Heart left ventricle (tissue), 16 donors: ENCODE results near the gene SH3RF3. TPM values are rescaled to one million over a fixed set of nuclear protein-coding genes. Genes with fewer than 3 reads are reported as not detected.

ENCODE experiments used
- ATAC-seq, 4 donors: fragments of 200-7000 bp; cut with Tn5 transposase; one replicate each; pipeline ENCODE4 v1.9.1; 2020 to 2022; ENCODE audit warnings: moderate library complexity in 4 of 4, mild to moderate bottlenecking in 3 of 4, moderate number of reproducible peaks in 1 of 4
- DNase-seq, 5 donors: peaks; one replicate each; pipeline ENCODE4 v3.0.0-alpha.2; 2020
- H3K27ac ChIP-seq, 12 donors: fragments of 200-600 bp; sonication (generic) in 4 of 12; one replicate each; pipeline versions ENCODE4 v1.5.0 to v1.8.0; 2016 to 2022; ENCODE audit warnings: mild to moderate bottlenecking in 2 of 12
- H3K27me3 ChIP-seq, 9 donors: fragments of 200-600 bp; sonication (generic) in 2 of 9; one replicate each; pipeline versions ENCODE4 v1.5.1 to v1.8.0; 2016 to 2022; ENCODE audit warnings: mild to moderate bottlenecking in 3 of 9
- H3K36me3 ChIP-seq, 9 donors: fragments of 200-600 bp; sonication (generic) in 2 of 9; one replicate each; pipeline versions ENCODE4 v1.5.0 to v1.8.0; 2018 to 2022; ENCODE audit warnings: mild to moderate bottlenecking in 2 of 9
- H3K4me1 ChIP-seq, 12 donors: fragments of 200-600 bp; sonication (generic) in 4 of 12; one replicate each; pipeline versions ENCODE4 v1.5.0 to v1.8.0; 2016 to 2022; ENCODE audit warnings: mild to moderate bottlenecking in 3 of 12
- H3K4me3 ChIP-seq, 12 donors: fragments of 200-600 bp; sonication (generic) in 4 of 12; one replicate each; pipeline versions ENCODE4 v1.5.0 to v1.8.0; 2017 to 2022; ENCODE audit warnings: mild to moderate bottlenecking in 9 of 12, moderate library complexity in 4 of 12
- H3K9me3 ChIP-seq, 12 donors: fragments of 200-600 bp; sonication (generic) in 4 of 12; one replicate each; pipeline versions ENCODE4 v1.5.0 to v1.8.0; 2016 to 2022; ENCODE audit warnings: mild to moderate bottlenecking in 1 of 12
- CTCF ChIP-seq, 12 donors: fragments of 200-600 bp; sonication (generic) in 4 of 12; IDR thresholded peaks; one replicate each; pipeline versions ENCODE4 v1.5.0 to v1.8.0; 2018 to 2022; ENCODE audit warnings: antibody characterized with exemption in 12 of 12, mild to moderate bottlenecking in 5 of 12
- POLR2A ChIP-seq, 2 donors: fragments of 450-650 bp; IDR thresholded peaks; one replicate each; pipeline ENCODE4 v1.6.1; 2017; ENCODE audit warnings: antibody characterized with exemption in 2 of 2, mild to moderate bottlenecking in 2 of 2, moderate library complexity in 2 of 2
- WGBS, 4 donors: extraction: QIAGEN DNeasy Blood & Tissue Kit in 2 of 4; methylation state at CpG; one replicate each; pipeline versions ENCODE4 v1.1.5 to v1.1.7; 2013 to 2018; 5-methylcytosine and 5-hydroxymethylcytosine counted together
- intact Hi-C, 10 donors: fragments of 100-400 bp; cut with DNase I; formaldehyde crosslinking; loops; one replicate each; pipeline versions ENCODE4 v1.11.1 to v1.14.2; 2022
- polyA plus RNA-seq, 2 donors: library from polyadenylated mRNA; stranded (reverse); fragments of 200-250 nt; gene quantifications; one replicate each; pipeline ENCODE4 v1.2.3, GENCODE V29; 2013
- total RNA-seq, 9 donors: library from RNA; depleted of rRNA in 2 of 9; stranded (reverse); fragments of >200 nt in 2 of 9; fragmentation: NEBNext Ultra II Directional in 3 of 9; extraction: Animal tissue kit (Norgen Biotek cat#: 25700) in 3 of 9; gene quantifications; one replicate each; pipeline versions ENCODE4 v1.1.0 to v1.2.4, GENCODE V29; 2016 to 2023
- donor health status: ischemic (EF 13 %, LVEDD 7.1; RV severe dilation, severe dysfunction).
- donor health status: healthy with polysubstance abuse.
- donor health status: DM: no; HTN: yes; CAD: no.
- donor health status: DM: no; HTN: no; CAD: no.
- donor health status: ischemic (EF 25% LVEDD 6.9; RV normal size, moderate dysfunction).
- donor health status: ischemic (EF 25% LVEDD 5.7; RV mildly dilated, moderate dysfunction).
- donor health status: healthy.
- donor health status: DM: yes; HTN: yes; CAD: no.
- donor health status: ischemic (EF 35%, LVEDD 5.7; RV mildly dilated, moderate dysfunction).
- donor health status: nonischemic (EF 11% LVEDD 7.7; RV severe dilation, severe dysfunction).
- donor health status: DM: yes; HTN: yes; CAD: no.
- donor health status: PGD.
- donor health status: ischemic (EF 29% LVEDD 5.4; RV normal size, mild dysfunction).
- donor health status: nonischemic (EF 23%, LVEDD 6.1; RV moderate dilation, normal function).

SH3RF3 gene
- total and polyA plus RNA-seq, 11 donors = 5.2 to 15.7 (median 7.9) TPM

- peaks cover 4 to 65% (median 39%) of the 10 kb centered on the region in 12 donors for H3K4me1 ChIP-seq
These were observed 67.3 kb downstream of the SH3RF3 start for GRCh38 chr2:109196081-109196875.

GRCh38 chr2:109197491-109198418 is 68.8 kb downstream of the SH3RF3 start:
- H3K4me3 ChIP-seq = no peak overlapping the region
- 86 to 95% (median 93%) methylated on average over 6 of the region's 6 CpGs for WGBS, 4 donors
- intact Hi-C loops = loop anchor here in 1 of 10 donors (5.0 kb wide), 1 partner anchor 65 kb away; no protein-coding TSS in a partner anchor
- H3K27me3 ChIP-seq = no peaks in the 10 kb centered on the region
- no peaks in the 10 kb centered on the region for H3K36me3 ChIP-seq
- H3K27ac ChIP-seq = peak overlapping the region in 1 of 12 donors; percentile 5
- peaks cover 4 to 75% (median 43%) of the 10 kb centered on the region in 12 donors for H3K4me1 ChIP-seq
- peaks cover 0 to 7% (median 0%) of the 10 kb centered on the region in 12 donors for H3K9me3 ChIP-seq
- DNase-seq (no peak), ATAC-seq (no peak)
- TF ChIP-seq POLR2A (IDR thresholded peaks at IDR 0.05) (no peak), CTCF (IDR thresholded peaks at IDR 0.05) (no peak)

More at GRCh38 chr2:109196081-109196875, 67.3 kb downstream of the SH3RF3 start:
- peaks cover 0 to 7% (median 0%) of the 10 kb centered on the region in 12 donors for H3K9me3 ChIP-seq
- peak; percentile 19 to 37 (median 22) for ATAC-seq
- H3K4me3 ChIP-seq = no peak overlapping the region
- TF ChIP-seq POLR2A (IDR thresholded peaks at IDR 0.05) (no peak), CTCF (IDR thresholded peaks at IDR 0.05) (no peak)
- 79 to 86% (median 82%) methylated on average over 15 to 19 of the region's 19 CpGs for WGBS, 4 donors
- H3K36me3 ChIP-seq = no peaks in the 10 kb centered on the region
- no peaks in the 10 kb centered on the region for H3K27me3 ChIP-seq
- peak overlapping the region in 11 of 12 donors; percentile 47 to 76 (median 61) for H3K27ac ChIP-seq
- peak in 1 of 5 donors; percentile 18 for DNase-seq
- intact Hi-C loops = loop anchor here in 1 of 10 donors (5.0 kb wide), 1 partner anchor 64 kb away; no protein-coding TSS in a partner anchor

- Histone ChIP-seq H3K9me3 (peaks cover 0 to 7% (median 0%) of the 10 kb centered on the region in 12 donors), H3K4me3 (no peak overlapping the region), H3K27me3 (no peaks in the 10 kb centered on the region), H3K27ac (no peak overlapping the region), H3K4me1 (peaks cover 0 to 62% (median 34%) of the 10 kb centered on the region in 12 donors), H3K36me3 (no peaks in the 10 kb centered on the region)
- WGBS, 4 donors = 83 to 98% (median 91%) methylated on average over 4 of the region's 4 CpGs
- DNase-seq (no peak), ATAC-seq (no peak)
- intact Hi-C loops = loop anchor here in 5 of 10 donors (2.0 to 10.0 kb wide), 5 partner anchors 57 to 75 kb away; partner anchors contain the start of gene SH3RF3 (in 2 of the 5)
- TF ChIP-seq CTCF (IDR thresholded peaks at IDR 0.05) (no peak), POLR2A (IDR thresholded peaks at IDR 0.05) (no peak)
These were observed 70.8 kb downstream of the SH3RF3 start for GRCh38 chr2:109199790-109200189.
